ENCODE data around the gene TUBG1.
"Not testable (repeated sequence)": the region's sequence is repeated elsewhere in the genome, so short reads cannot be mapped to it uniquely, and the experiment has no call there.

Gene TUBG1

GRCh38 chr17:42627032-42627764 is 17.7 kb downstream of the TUBG1 start:
- DNase-seq: not testable (repeated sequence)

- no peak for DNase-seq
Observed at GRCh38 chr17:42629411-42630009, 20.0 kb downstream of the TUBG1 start.

- DNase-seq: no peak
Observed at GRCh38 chr17:42632949-42633444, 23.5 kb downstream of the TUBG1 start.

GRCh38 chr17:42639525-42640113 is 30.1 kb downstream of the TUBG1 start:
- no peak for DNase-seq

GRCh38 chr17:42640121-42640520 is 30.6 kb downstream of the TUBG1 start:
- no peak for DNase-seq

- no peak for DNase-seq
Observed at GRCh38 chr17:42642336-42642735, 32.9 kb downstream of the TUBG1 start.

GRCh38 chr17:42647778-42648177 is 38.3 kb downstream of the TUBG1 start:
- no peak for DNase-seq

GRCh38 chr17:42651392-42651791 is 41.9 kb downstream of the TUBG1 start:
- no peak for DNase-seq

GRCh38 chr17:42653179-42654124 is 44.0 kb downstream of the TUBG1 start:
- DNase-seq: no peak

- DNase-seq: no peak
Observed at GRCh38 chr17:42655528-42655927, 46.0 kb downstream of the TUBG1 start.

- DNase-seq: no peak
Observed at GRCh38 chr17:42657824-42658588, 48.5 kb downstream of the TUBG1 start.

GRCh38 chr17:42659079-42659931 is 49.8 kb downstream of the TUBG1 start, which contains the start of gene TUBG2:
TUBG2 (plus strand) TSS chr17:42659284; CDS start chr17:42659504, 220 bp downstream.
- DNase-seq: peak; percentile 23 to 56 (median 36)

GRCh38 chr17:42659932-42660274 is 50.4 kb downstream of the TUBG1 start:
- DNase-seq: not testable (repeated sequence)

GRCh38 chr17:42660692-42661345 is 51.3 kb downstream of the TUBG1 start:
- DNase-seq: no peak

Measured in activated naive CD4-positive, alpha-beta T cell (primary cell).